H1 (cell line): ENCODE measurements around the gene NECTIN3. TPM values are rescaled to one million over a fixed set of nuclear protein-coding genes. Genes with fewer than 3 reads are reported as not detected.

Source experiments
- CTCF ChIA-PET: fragments of 300-600 bp; sonication (Branson Sonifier 250); formaldehyde crosslinking; loops from one replicate; lab custom pipeline; 2021; ENCODE audit not compliant: partially characterized antibody; lab: Charles Lee
- POLR2A ChIA-PET: fragments of 300-600 bp; sonication (Branson Sonifier 250); formaldehyde crosslinking; loops from one replicate; lab custom pipeline; 2021; ENCODE audit warnings: inconsistent platforms; ENCODE audit not compliant: partially characterized antibody; lab: Charles Lee
- DNase-seq, 2 experiments: peaks; one replicate each; pipeline versions ENCODE4 v3.0.0 to v3.0.0-alpha.2; 2010 to 2022; ENCODE audit warnings: low spot score in 2 of 2, low read depth in 1 of 2, mixed read lengths in 1 of 2
- FAIRE-seq: peaks from 2 replicates; lab custom pipeline; 2011; peaks lifted over from hg19 to GRCh38; lab: Jason Lieb, UNC
- H2AFZ ChIP-seq: 2 replicates; pipeline ENCODE4 v1.8.1; 2012; ENCODE audit warnings: low read length, inconsistent platforms
- H2AK5ac ChIP-seq: 2 replicates; pipeline ENCODE4 v1.6.1; 2013; ENCODE audit warnings: low read depth, low read length
- H2BK120ac ChIP-seq: replicated peaks from 2 replicates; pipeline ENCODE3; 2013; ENCODE audit warnings: low read depth, low read length, inconsistent platforms
- H2BK12ac ChIP-seq: 2 replicates; pipeline ENCODE4 v1.6.1; 2013; ENCODE audit warnings: low read depth, low read length
- H2BK15ac ChIP-seq: 2 replicates; pipeline ENCODE4 v1.6.1; 2013; ENCODE audit warnings: low read length
- H2BK20ac ChIP-seq: 2 replicates; pipeline ENCODE4 v1.6.1; 2013; ENCODE audit warnings: low read length
- H2BK5ac ChIP-seq: 2 replicates; pipeline ENCODE4 v1.6.1; 2013; ENCODE audit warnings: low read depth, low read length
- H3K14ac ChIP-seq: 2 replicates; pipeline ENCODE4 v1.6.1; 2013; ENCODE audit warnings: inconsistent platforms; ENCODE audit not compliant: insufficient read length
- H3K18ac ChIP-seq: 2 replicates; pipeline ENCODE4 v1.6.1; 2013; ENCODE audit warnings: low read length; ENCODE audit errors: extremely low read depth
- H3K23ac ChIP-seq: 2 replicates; pipeline ENCODE4 v1.6.1; 2013; ENCODE audit warnings: inconsistent platforms; ENCODE audit not compliant: insufficient read length
- H3K23me2 ChIP-seq: 2 replicates; pipeline ENCODE4 v1.6.1; 2013; ENCODE audit warnings: low read depth, low read length
- H3K27ac ChIP-seq: 2 replicates; pipeline ENCODE4 v1.6.1; 2011; ENCODE audit warnings: low read depth, low read length, inconsistent platforms
- H3K27me3 ChIP-seq, 4 experiments: replicated peaks in 1 of 4; 1 replicate in 1 of 4; 2 replicates in 3 of 4; pipeline versions ENCODE4 v1.6.1 to v1.8.1; 2011 to 2013; ENCODE audit warnings: low read length in 3 of 4, mild to moderate bottlenecking in 3 of 4, inconsistent platforms in 2 of 4, mixed read lengths in 2 of 4, moderate library complexity in 1 of 4; ENCODE audit not compliant: control insufficient read depth in 3 of 4, insufficient read depth in 3 of 4; ENCODE audit errors: extremely low read depth in 1 of 4
- H3K36me3 ChIP-seq, 4 experiments: 2 replicates each; pipeline versions ENCODE4 v1.6.1 to v1.8.1; 2011 to 2013; ENCODE audit warnings: mild to moderate bottlenecking in 4 of 4, low read length in 3 of 4, moderate library complexity in 2 of 4, control low read depth in 1 of 4, inconsistent platforms in 1 of 4; ENCODE audit not compliant: insufficient read depth in 4 of 4, control insufficient read depth in 2 of 4
- H3K4ac ChIP-seq: replicated peaks from 2 replicates; pipeline ENCODE3; 2013; ENCODE audit warnings: low read length, low read depth, mixed read lengths, inconsistent platforms; ENCODE audit not compliant: insufficient read length
- H3K4me1 ChIP-seq, 4 experiments: replicated peaks in 1 of 4; 1 replicate in 1 of 4; 2 replicates in 3 of 4; pipeline versions ENCODE4 v1.6.1 to v1.8.1; 2011 to 2013; ENCODE audit warnings: low read length in 3 of 4, inconsistent platforms in 2 of 4, mixed read lengths in 1 of 4; ENCODE audit not compliant: insufficient read depth in 4 of 4, control insufficient read depth in 3 of 4
- H3K4me2 ChIP-seq, 2 experiments: 2 replicates each; pipeline versions ENCODE4 v1.6.1 to v1.8.1; 2011 to 2013; ENCODE audit warnings: low read depth in 2 of 2, low read length in 2 of 2, control low read depth in 1 of 2, inconsistent platforms in 1 of 2, mild to moderate bottlenecking in 1 of 2; ENCODE audit not compliant: insufficient read depth in 1 of 2
- H3K4me3 ChIP-seq, 4 experiments: fragments of 200-600, 300-600 bp in 1 of 4; sonication (generic), shearing (Covaris generic), sonication (Bioruptor Twin) in 1 of 4; 2 replicates each; pipeline versions ENCODE4 v1.5.1 to v1.8.1; 2011 to 2016; ENCODE audit warnings: low read length in 4 of 4, low read depth in 3 of 4, control low read depth in 2 of 4, inconsistent platforms in 2 of 4, mild to moderate bottlenecking in 2 of 4, mixed read lengths in 1 of 4, moderate library complexity in 1 of 4; ENCODE audit not compliant: insufficient read depth in 2 of 4; ENCODE audit errors: extremely low read depth in 1 of 4
- H3K56ac ChIP-seq: replicated peaks from 2 replicates; pipeline ENCODE3; 2013; ENCODE audit warnings: low read depth, mild to moderate bottlenecking, mixed read lengths, low read length, inconsistent platforms; ENCODE audit not compliant: insufficient read length
- H3K79me1 ChIP-seq: 2 replicates; pipeline ENCODE4 v1.6.1; 2013; ENCODE audit warnings: low read depth, low read length, control low read depth
- H3K79me2 ChIP-seq, 2 experiments: 2 replicates each; pipeline versions ENCODE4 v1.6.1 to v1.8.1; 2012 to 2013; ENCODE audit warnings: low read length in 2 of 2, mild to moderate bottlenecking in 2 of 2, inconsistent platforms in 1 of 2; ENCODE audit not compliant: insufficient read depth in 2 of 2, control insufficient read depth in 1 of 2
- H3K9ac ChIP-seq, 4 experiments: replicated peaks in 1 of 4; 1 replicate in 1 of 4; 2 replicates in 3 of 4; pipeline versions ENCODE4 v1.6.1 to v1.8.1; 2011 to 2013; ENCODE audit warnings: low read depth in 3 of 4, low read length in 3 of 4, control low read depth in 2 of 4, mild to moderate bottlenecking in 2 of 4, moderate library complexity in 2 of 4, inconsistent platforms in 1 of 4; ENCODE audit errors: extremely low read depth in 1 of 4
- H3K9me3 ChIP-seq, 2 experiments: 2 replicates each; pipeline versions ENCODE4 v1.6.1 to v1.8.1; 2012 to 2013; ENCODE audit warnings: mild to moderate bottlenecking in 2 of 2, moderate library complexity in 2 of 2, control low read depth in 1 of 2, inconsistent platforms in 1 of 2, low read depth in 1 of 2, low read length in 1 of 2, mixed read lengths in 1 of 2; ENCODE audit not compliant: insufficient read depth in 2 of 2
- H4K20me1 ChIP-seq, 2 experiments: replicated peaks in 1 of 2; 2 replicates each; pipeline versions ENCODE3 to v1.8.1; 2011 to 2013; ENCODE audit warnings: inconsistent platforms in 2 of 2, low read length in 2 of 2, mild to moderate bottlenecking in 1 of 2; ENCODE audit not compliant: insufficient read depth in 2 of 2, control insufficient read depth in 1 of 2
- H4K5ac ChIP-seq: 2 replicates; pipeline ENCODE4 v1.6.1; 2013; ENCODE audit warnings: low read length, low read depth, mixed read lengths, inconsistent platforms; ENCODE audit not compliant: insufficient read length
- H4K8ac ChIP-seq: 2 replicates; pipeline ENCODE4 v1.8.0; 2013; ENCODE audit warnings: mild to moderate bottlenecking, moderate library complexity, low read length, inconsistent platforms; ENCODE audit not compliant: insufficient read depth; ENCODE audit errors: extremely low read depth
- H4K91ac ChIP-seq: replicated peaks from 2 replicates; pipeline ENCODE3; 2013; ENCODE audit warnings: low read length, mixed read lengths, inconsistent platforms; ENCODE audit not compliant: insufficient read length
- YY1 ChIP-seq: IDR thresholded peaks from 2 replicates; pipeline ENCODE4 v1.6.1; 2011; ENCODE audit warnings: low read depth, mild to moderate bottlenecking, low read length
- whole genome bisulfite sequencing, 2 experiments: shearing (Covaris generic) in 1 of 2; methylation state at CpG; one replicate each; pipeline versions ENCODE4 v1.1.6 to v1.1.7; 2013 to 2015; ENCODE audit warnings: low lambda C conversion rate in 2 of 2, mixed read lengths in 2 of 2, inconsistent platforms in 1 of 2, low coverage in 1 of 2, missing lambda C conversion rate in 1 of 2; ENCODE audit not compliant: insufficient replicate concordance in 2 of 2, insufficient coverage in 1 of 2, insufficient read length in 1 of 2; ENCODE audit errors: extremely low coverage in 1 of 2, missing lambda C conversion rate in 1 of 2; 5-methylcytosine and 5-hydroxymethylcytosine counted together
- polyA plus RNA-seq, 7 experiments: library from polyadenylated mRNA; depleted of rRNA in 3 of 7; stranded (reverse) in 5 of 7; unstranded in 2 of 7; fragments of >200 nt in 5 of 7; fragments of 200-250 nt in 2 of 7; gene quantifications; 1 replicate in 5 of 7; 2 replicates in 1 of 7; 4 replicates in 1 of 7; pipeline versions ENCODE4 v1.2.1 to v1.2.3, GENCODE V29; 2011 to 2013; ENCODE audit warnings: missing spikeins in 2 of 7, mixed read lengths in 2 of 7
- total RNA-seq: library from RNA; stranded (reverse); fragmentation: NEBNext Ultra II Directional; extraction: Animal tissue kit (Norgen Biotek cat#: 25700); gene quantifications from 2 replicates; pipeline ENCODE4 v1.2.1, GENCODE V29; 2021

The NECTIN3 gene
- total and polyA plus RNA-seq, 2 of the 8 experiments (the other 6 are each of a cell fraction or from before 2014, with no cell fraction given), result 13.6 to 50.6 TPM

DNA sequence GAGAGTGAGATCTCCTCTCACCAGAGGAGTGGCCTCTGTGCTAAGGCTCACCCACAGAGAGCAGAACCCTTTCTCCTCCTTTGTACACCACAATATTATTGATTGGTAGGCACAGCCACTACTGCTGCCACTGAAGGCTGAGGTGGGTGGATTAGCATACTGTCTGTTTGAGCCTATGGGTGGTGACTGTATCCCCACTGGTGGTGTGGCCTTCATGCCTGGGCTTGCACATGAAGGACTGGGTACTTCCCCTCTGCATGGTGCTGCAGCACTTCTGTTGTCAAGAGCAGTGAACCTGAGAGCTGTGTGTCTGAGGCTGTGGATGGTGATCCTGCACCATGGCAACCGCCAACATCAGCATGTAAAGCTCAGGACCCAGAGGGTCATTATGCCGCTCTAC lies 35.7 kb upstream of the NECTIN3 start:
- Histone ChIP-seq H3K27me3 (no peaks in the 10 kb centered on the region), H3K4me3 (no peak overlapping the region), H2AK5ac (no peak overlapping the region), H4K91ac (peak overlapping the region; percentile 5), H3K79me2 (no peaks in the 10 kb centered on the region), H3K79me1 (no peaks in the 10 kb centered on the region), H4K20me1 (no peaks in the 10 kb centered on the region), H2BK20ac (peak overlapping the region; percentile 51; the same call in 1 of the 2 replicates), H4K5ac (no peak overlapping the region), H2BK5ac (no peak overlapping the region; the same call in 1 of the 2 replicates), H2BK12ac (peak overlapping the region; percentile 83; the same call in 1 of the 2 replicates), H3K18ac (no peak overlapping the region), H4K8ac (no peak overlapping the region), H2BK120ac (no peak overlapping the region), H3K23me2 (no peaks in the 10 kb centered on the region), H3K9ac (no peak overlapping the region), H3K36me3 (no peaks in the 10 kb centered on the region; a peak in 1 of 8 replicates), H3K9me3 (peaks cover 11 to 17% of the 10 kb centered on the region in 2 experiments), H3K23ac (no peak overlapping the region), H3K27ac (no peak overlapping the region), H3K4ac (no peak overlapping the region), H3K56ac (no peak overlapping the region), H3K4me2 (no peak overlapping the region), H3K4me1 (peaks cover 0 to 3% (median 0%) of the 10 kb centered on the region in 4 experiments; a peak in 2 of 7 replicates), H3K14ac (no peak overlapping the region), H2BK15ac (0 out of 2 replicates have a peak overlapping the region, but pooled peaks have one; percentile 8), H2AFZ (0 out of 2 replicates have a peak overlapping the region, but pooled peaks have one; percentile 36)
- FAIRE-seq (no peak), DNase-seq (no peak)
- POLR2A ChIA-PET, result interaction anchor here (1.1 kb wide), 1 partner anchor 66 kb away, joined by 3 read pairs; no protein-coding TSS in a partner anchor
- 95% methylated on average over 2 of the region's 2 CpGs; no CpG with 5 or more reads in 1 of the 2 experiments for WGBS, 2 experiments
- CTCF ChIA-PET, result interaction anchor here (1.2 kb wide), 1 partner anchor 44 kb away, joined by 3 read pairs; no protein-coding TSS in a partner anchor
- TF ChIP-seq YY1, result no peak
